ENCODE data around the gene SUB1. TPM values are rescaled to one million over a fixed set of nuclear protein-coding genes. Genes with fewer than 3 reads are reported as not detected.

The SUB1 gene
- total RNA-seq, 3 donors from 2014 or later (not counting 1 experiment from before 2014, with no cell fraction given), result 330 to 352 (median 338) TPM

DNA sequence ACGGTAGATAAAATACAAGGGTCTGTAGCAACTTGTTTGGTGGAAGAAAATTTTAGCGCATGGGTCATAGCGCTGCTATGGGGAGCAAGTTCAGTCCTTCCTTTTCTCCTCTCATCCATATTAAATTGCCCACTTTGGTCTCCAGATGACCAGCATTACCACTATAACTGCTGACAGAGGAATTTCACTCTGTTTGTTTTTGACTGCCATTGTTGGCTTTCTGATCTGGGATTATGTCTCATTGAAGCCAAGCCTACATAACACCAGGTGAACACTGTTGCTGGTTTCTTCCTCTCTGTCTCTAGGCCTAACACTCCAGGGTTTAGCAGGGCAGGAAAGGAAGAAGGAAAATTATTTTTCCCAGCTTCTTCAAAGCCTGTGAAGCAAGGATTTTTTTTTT, 6.6 kb upstream of the SUB1 start:
- DNase-seq (no peak), ATAC-seq (no peak)
- intact Hi-C loops (cut with micrococcal nuclease), result no loop called here
- H3K36me3 Mint-ChIP-seq, result no peaks in the 10 kb centered on the region
- no peaks in the 10 kb centered on the region for H3K9me3 Mint-ChIP-seq
- Histone ChIP-seq H3K4me3 (ENCODE audit: low read length) (no peak overlapping the region), H3K36me3 (ENCODE audit: control insufficient read depth, insufficient read depth, low read length) (no peaks in the 10 kb centered on the region), H3K27ac (ENCODE audit: low read length) (no peak overlapping the region), H3K4me1 (ENCODE audit: control insufficient read depth, insufficient read depth, low read length) (peaks cover 20% of the 10 kb centered on the region), H3K9me3 (ENCODE audit: control insufficient read depth, insufficient read depth, low read length) (no peaks in the 10 kb centered on the region), H3K27me3 (ENCODE audit: control insufficient read depth, insufficient read depth, low read length) (no peaks in the 10 kb centered on the region)
- no peaks in the 10 kb centered on the region for H3K27me3 Mint-ChIP-seq (ENCODE audit: low read depth in 2 of 2)
- H3K27ac Mint-ChIP-seq, result no peak overlapping the region
- TF ChIP-seq, protein P1, sequence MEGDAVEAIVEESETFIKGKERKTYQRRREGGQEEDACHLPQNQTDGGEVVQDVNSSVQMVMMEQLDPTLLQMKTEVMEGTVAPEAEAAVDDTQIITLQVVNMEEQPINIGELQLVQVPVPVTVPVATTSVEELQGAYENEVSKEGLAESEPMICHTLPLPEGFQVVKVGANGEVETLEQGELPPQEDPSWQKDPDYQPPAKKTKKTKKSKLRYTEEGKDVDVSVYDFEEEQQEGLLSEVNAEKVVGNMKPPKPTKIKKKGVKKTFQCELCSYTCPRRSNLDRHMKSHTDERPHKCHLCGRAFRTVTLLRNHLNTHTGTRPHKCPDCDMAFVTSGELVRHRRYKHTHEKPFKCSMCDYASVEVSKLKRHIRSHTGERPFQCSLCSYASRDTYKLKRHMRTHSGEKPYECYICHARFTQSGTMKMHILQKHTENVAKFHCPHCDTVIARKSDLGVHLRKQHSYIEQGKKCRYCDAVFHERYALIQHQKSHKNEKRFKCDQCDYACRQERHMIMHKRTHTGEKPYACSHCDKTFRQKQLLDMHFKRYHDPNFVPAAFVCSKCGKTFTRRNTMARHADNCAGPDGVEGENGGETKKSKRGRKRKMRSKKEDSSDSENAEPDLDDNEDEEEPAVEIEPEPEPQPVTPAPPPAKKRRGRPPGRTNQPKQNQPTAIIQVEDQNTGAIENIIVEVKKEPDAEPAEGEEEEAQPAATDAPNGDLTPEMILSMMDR (IDR thresholded peaks at IDR 0.05), result no peak
- 100% methylated on average over 2 of the region's 3 CpGs for WGBS (ENCODE audit: insufficient coverage)
- H3K4me1 Mint-ChIP-seq, result peaks cover 16 to 22% of the 10 kb centered on the region in 2 donors
- no peak overlapping the region for H3K4me3 Mint-ChIP-seq

DNA sequence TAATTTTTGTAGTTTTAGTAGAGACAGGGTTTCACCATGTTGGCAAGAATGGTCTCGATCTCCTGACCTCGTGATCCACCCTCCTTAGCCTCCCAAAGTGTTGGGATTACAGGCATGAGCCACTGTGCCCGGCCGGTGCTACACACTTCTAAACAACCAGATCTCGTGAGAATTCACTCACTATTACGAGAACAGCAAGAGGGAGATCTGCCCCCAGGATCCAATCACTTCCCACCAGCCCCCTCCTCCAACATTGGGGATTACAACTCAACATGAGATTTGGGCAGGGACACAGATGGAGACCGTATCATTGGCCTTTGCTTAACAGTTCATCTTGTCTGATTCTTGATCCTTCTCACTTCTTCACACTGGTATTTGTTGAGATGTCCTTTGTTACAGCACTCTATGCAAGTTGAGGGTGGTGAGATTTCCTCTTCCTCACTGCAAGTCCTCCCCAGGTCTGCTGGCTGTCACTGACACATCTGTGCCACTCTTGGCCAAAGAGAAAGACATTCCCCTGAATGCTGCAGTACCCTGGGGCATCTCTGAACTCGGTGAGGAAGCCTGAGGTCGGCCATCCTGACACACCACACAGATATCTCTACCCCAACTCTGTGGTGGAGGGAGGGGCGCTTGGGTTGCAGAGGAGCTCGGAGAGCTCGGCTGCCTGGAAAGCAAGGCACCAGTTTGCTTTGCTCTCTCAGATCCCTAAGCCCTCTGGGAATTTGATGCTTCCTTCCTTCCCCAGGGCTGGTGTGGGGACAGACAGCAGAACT, 4.2 kb upstream of the SUB1 start:
- no peak overlapping the region for H3K4me3 Mint-ChIP-seq
- peak overlapping the region; percentile 54 to 82 for H3K27ac Mint-ChIP-seq
- ATAC-seq, result no peak
- intact Hi-C loops (cut with micrococcal nuclease), result no loop called here
- peaks cover 32 to 40% of the 10 kb centered on the region in 2 donors for H3K4me1 Mint-ChIP-seq
- no peaks in the 10 kb centered on the region for H3K36me3 Mint-ChIP-seq
- DNase-seq, result peak in 1 of 2 donors; percentile 27
- H3K4me1 ChIP-seq (ENCODE audit: control insufficient read depth, insufficient read depth, low read length), result peaks cover 25% of the 10 kb centered on the region
- no peak overlapping the region for H3K27ac ChIP-seq (ENCODE audit: low read length)
- TF ChIP-seq, protein P1 (IDR thresholded peaks at IDR 0.05), result no peak
- H3K27me3 Mint-ChIP-seq (ENCODE audit: low read depth in 2 of 2), result no peaks in the 10 kb centered on the region
- no peaks in the 10 kb centered on the region for H3K27me3 ChIP-seq (ENCODE audit: control insufficient read depth, insufficient read depth, low read length)
- no peaks in the 10 kb centered on the region for H3K36me3 ChIP-seq (ENCODE audit: control insufficient read depth, insufficient read depth, low read length)
- no peaks in the 10 kb centered on the region for H3K9me3 Mint-ChIP-seq
- 75% methylated on average over 10 of the region's 12 CpGs for WGBS (ENCODE audit: insufficient coverage)
- H3K4me3 ChIP-seq (ENCODE audit: low read length), result no peak overlapping the region
- H3K9me3 ChIP-seq (ENCODE audit: control insufficient read depth, insufficient read depth, low read length), result no peaks in the 10 kb centered on the region

DNA sequence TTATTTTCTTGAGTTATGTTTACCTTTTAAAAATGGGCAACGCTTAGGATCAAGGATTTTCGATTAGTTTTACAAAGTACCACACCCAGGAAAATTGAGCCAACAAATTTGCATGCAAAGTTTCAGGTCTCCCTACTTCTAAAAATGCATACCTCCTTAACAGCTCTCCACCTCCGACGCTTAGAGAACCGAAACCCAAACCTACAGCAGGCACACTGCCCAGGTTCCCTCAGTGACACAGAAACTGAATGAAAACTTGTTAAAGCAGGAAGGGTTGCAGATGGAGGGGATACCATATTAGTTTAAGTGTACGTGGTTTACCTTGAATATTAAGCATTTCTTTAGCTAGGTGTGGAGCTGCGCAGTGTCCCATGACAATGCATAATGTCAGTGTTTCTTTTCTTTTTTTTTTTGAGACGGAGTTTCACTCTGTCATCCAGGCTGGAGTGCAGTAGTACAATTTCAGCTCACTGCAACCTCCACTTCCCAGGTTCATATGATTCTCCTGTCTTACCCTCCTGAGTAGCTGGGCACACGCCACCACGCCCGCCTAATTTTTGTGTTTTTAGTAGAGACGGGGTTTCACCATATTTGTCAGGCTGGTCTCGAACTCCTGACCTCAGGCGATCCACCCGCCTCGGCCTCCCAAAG, 1.6 kb upstream of the SUB1 start:
- Mint-ChIP-seq H3K27me3 (ENCODE audit: low read depth in 2 of 2) (no peaks in the 10 kb centered on the region), H3K4me3 (peak overlapping the region; percentile 71), H3K36me3 (no peaks in the 10 kb centered on the region), H3K4me1 (peaks cover 54% of the 10 kb centered on the region in 2 donors), H3K27ac (peak overlapping the region; percentile 34 to 82), H3K9me3 (no peaks in the 10 kb centered on the region)
- Histone ChIP-seq H3K36me3 (ENCODE audit: control insufficient read depth, insufficient read depth, low read length) (peaks cover under 1% of the 10 kb centered on the region), H3K27ac (ENCODE audit: low read length) (no peak overlapping the region), H3K27me3 (ENCODE audit: control insufficient read depth, insufficient read depth, low read length) (no peaks in the 10 kb centered on the region), H3K4me1 (ENCODE audit: control insufficient read depth, insufficient read depth, low read length) (peaks cover 32% of the 10 kb centered on the region), H3K9me3 (ENCODE audit: control insufficient read depth, insufficient read depth, low read length) (no peaks in the 10 kb centered on the region), H3K4me3 (ENCODE audit: low read length) (no peak overlapping the region)
- TF ChIP-seq, protein P1 (IDR thresholded peaks at IDR 0.05), result no peak
- DNase-seq (peak in 1 of 2 donors; percentile 65), ATAC-seq (no peak)
- 77% methylated on average over 13 of the region's 16 CpGs for WGBS (ENCODE audit: insufficient coverage)
- intact Hi-C loops (cut with micrococcal nuclease), result loop anchor here (2.0 kb wide), 1 partner anchor 139 kb away; the partner anchor contains the start of gene ZFR
